Sigmoid colon (tissue), 4 donors: ENCODE data around the gene GIT2.

Experiments used
- EP300 ChIP-seq, 4 donors: sonication (generic); formaldehyde crosslinking; IDR thresholded peaks; one replicate each; pipeline ENCODE4 v1.6.1; 2017; ENCODE audit warnings: antibody characterized with exemption in 4 of 4
- POLR2A ChIP-seq, 2 donors: fragments of 450-650 bp; IDR thresholded peaks; one replicate each; pipeline ENCODE4 v1.6.1; 2016; ENCODE audit warnings: antibody characterized with exemption in 2 of 2, mild to moderate bottlenecking in 2 of 2, moderate library complexity in 2 of 2
- POLR2AphosphoS5 ChIP-seq, 4 donors: sonication (generic); formaldehyde crosslinking; IDR thresholded peaks; one replicate each; pipeline ENCODE4 v1.6.1; 2017; ENCODE audit warnings: antibody characterized with exemption in 4 of 4
- TF ChIP-seq, protein P1 (sequence below), 4 experiments: fragments of 450-650 bp in 3 of 4; fragments of 200-600 bp in 1 of 4; IDR thresholded peaks; one replicate each; pipeline ENCODE4 v1.5.1; 2016 to 2019; ENCODE audit warnings: antibody characterized with exemption in 4 of 4, mild to moderate bottlenecking in 3 of 4, moderate library complexity in 2 of 4

DNA sequence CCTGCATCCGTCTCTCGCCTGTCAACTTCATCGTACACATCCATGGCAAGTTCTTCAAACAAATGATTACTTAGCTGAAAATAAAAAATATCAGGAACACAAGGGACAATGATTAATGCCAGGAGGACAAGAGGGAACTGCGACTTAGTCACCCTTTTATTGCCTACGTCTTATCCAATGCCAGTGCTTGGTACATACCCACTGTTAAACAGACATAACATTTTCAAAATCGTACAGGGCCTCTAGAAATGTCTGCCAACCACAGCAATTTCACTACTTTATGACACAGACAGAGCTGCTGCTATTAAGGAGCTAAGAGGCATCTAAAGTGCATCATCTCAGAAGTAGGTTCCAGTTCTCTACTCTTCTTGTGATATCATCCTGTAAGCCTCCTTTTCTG, 34.6 kb downstream of the GIT2 start:
- TF ChIP-seq, protein P1, sequence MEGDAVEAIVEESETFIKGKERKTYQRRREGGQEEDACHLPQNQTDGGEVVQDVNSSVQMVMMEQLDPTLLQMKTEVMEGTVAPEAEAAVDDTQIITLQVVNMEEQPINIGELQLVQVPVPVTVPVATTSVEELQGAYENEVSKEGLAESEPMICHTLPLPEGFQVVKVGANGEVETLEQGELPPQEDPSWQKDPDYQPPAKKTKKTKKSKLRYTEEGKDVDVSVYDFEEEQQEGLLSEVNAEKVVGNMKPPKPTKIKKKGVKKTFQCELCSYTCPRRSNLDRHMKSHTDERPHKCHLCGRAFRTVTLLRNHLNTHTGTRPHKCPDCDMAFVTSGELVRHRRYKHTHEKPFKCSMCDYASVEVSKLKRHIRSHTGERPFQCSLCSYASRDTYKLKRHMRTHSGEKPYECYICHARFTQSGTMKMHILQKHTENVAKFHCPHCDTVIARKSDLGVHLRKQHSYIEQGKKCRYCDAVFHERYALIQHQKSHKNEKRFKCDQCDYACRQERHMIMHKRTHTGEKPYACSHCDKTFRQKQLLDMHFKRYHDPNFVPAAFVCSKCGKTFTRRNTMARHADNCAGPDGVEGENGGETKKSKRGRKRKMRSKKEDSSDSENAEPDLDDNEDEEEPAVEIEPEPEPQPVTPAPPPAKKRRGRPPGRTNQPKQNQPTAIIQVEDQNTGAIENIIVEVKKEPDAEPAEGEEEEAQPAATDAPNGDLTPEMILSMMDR (IDR thresholded peaks at IDR 0.05): no peak
- no peak for TF ChIP-seq POLR2A (IDR thresholded peaks at IDR 0.05)
- no peak for TF ChIP-seq EP300 (IDR thresholded peaks at IDR 0.05)
- no peak for TF ChIP-seq POLR2AphosphoS5 (IDR thresholded peaks at IDR 0.05)
